Measurements from ENCODE around the gene C19orf38. TPM values are rescaled to one million over a fixed set of nuclear protein-coding genes. Genes with fewer than 3 reads are reported as not detected.
A peak's percentile ranks its signal among the peaks of the same experiment; 100 is the strongest.

Gene C19orf38, protein sequence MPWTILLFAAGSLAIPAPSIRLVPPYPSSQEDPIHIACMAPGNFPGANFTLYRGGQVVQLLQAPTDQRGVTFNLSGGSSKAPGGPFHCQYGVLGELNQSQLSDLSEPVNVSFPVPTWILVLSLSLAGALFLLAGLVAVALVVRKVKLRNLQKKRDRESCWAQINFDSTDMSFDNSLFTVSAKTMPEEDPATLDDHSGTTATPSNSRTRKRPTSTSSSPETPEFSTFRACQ
- polyA plus RNA-seq: 6.5 TPM

DNA sequence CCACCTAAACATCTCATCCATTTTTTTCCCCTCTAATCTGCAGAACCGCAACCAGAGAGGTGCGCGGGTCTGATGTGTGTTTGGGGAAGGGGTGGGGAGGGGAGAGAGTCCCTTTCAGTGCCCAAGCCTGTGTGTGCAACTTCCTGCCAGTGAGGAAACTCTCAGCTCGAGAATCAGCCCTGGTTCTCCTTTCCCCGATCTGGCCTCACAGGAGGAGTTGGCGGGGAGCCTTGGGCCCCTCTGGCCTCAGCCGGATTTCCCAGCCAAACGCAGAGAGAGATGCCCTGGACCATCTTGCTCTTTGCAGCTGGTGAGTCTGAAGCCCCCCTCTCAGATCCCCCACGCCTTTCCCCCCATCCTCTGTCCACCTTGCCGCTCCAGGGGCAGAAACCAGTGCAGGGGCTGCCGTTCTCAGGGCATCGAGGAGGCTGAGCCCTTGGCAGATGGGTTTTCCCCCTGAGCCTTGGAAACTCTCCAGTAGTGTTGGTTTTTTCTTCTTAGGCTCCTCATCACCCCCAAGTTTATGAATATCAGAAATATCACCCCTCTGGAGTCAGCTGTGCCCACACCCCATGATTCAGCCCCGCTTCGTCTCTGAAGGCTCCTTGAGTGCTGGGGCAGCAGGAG lies at the start of gene C19orf38:
Gene C19orf38, plus strand, starts transcription at position 186 of the 627 bp plus-strand sequence. Its CDS starts 94 bp downstream, at position 280.
- peaks cover 0 to 4% (median 2%) of the 10 kb centered on the region in 3 donors for H3K4me1 Mint-ChIP-seq
- H3K27me3 Mint-ChIP-seq: peaks cover 17% of the 10 kb centered on the region
- peak within 1 kb of the TSS in 1 of 3 donors; percentile 73 for H3K27ac Mint-ChIP-seq
- H3K9me3 Mint-ChIP-seq: peaks cover 0 to 6% (median 4%) of the 10 kb centered on the region in 3 donors
- H3K4me3 Mint-ChIP-seq: peak within 1 kb of the TSS in 2 of 4 donors; percentile 20 to 33
- H3K36me3 Mint-ChIP-seq: peaks cover 3% of the 10 kb centered on the region

DNA sequence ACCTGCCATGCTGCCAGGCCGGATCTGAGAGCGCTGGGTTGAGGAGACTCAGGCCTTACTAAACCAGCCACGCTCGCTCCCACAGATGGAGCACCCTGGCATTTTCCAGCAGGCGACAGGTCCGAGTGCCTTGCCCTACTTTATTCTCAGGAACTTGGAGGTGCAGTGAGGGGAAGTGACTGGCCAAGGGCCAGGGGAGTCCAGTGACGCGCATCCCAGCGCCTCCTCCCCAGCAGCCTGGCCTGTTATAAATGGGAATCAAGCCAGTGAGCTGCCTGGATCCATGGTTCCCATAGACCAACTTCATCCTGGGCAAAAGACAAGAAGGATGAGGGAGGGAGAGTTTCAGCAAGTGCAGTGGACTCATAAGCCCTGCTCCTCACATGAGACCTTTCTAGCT lies 47.7 kb upstream of the C19orf38 start:
- Mint-ChIP-seq H3K27me3 (no peaks in the 10 kb centered on the region), H3K4me1 (peaks cover 10 to 15% (median 10%) of the 10 kb centered on the region in 3 donors), H3K4me3 (no peak overlapping the region), H3K36me3 (peaks cover 7% of the 10 kb centered on the region), H3K27ac (no peak overlapping the region), H3K9me3 (no peaks in the 10 kb centered on the region)

DNA sequence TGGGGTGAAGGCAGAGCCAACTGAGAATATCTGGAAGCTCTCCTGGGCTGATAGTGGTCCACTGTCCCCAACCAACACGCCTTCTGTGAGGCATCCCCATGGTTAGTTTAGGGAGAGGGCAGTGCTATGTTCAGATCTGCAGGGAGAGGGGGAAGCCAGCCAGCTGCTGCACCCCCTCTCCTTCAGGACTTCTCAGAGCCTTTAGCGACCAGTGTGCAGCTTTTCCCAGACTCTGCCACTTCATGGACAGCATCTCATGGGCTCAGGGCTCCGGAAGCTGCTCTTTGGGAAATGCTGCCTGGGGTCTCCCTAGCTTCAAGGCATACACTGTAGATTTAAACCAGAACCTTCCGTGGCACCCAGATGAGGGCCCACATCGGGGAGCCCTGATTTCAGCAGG lies 45.7 kb upstream of the C19orf38 start:
- H3K27me3 Mint-ChIP-seq: no peaks in the 10 kb centered on the region
- H3K9me3 Mint-ChIP-seq: no peaks in the 10 kb centered on the region
- H3K36me3 Mint-ChIP-seq: peaks cover 6% of the 10 kb centered on the region
- H3K27ac Mint-ChIP-seq: no peak overlapping the region
- H3K4me1 Mint-ChIP-seq: peaks cover 5 to 9% (median 7%) of the 10 kb centered on the region in 3 donors
- H3K4me3 Mint-ChIP-seq: no peak overlapping the region

DNA sequence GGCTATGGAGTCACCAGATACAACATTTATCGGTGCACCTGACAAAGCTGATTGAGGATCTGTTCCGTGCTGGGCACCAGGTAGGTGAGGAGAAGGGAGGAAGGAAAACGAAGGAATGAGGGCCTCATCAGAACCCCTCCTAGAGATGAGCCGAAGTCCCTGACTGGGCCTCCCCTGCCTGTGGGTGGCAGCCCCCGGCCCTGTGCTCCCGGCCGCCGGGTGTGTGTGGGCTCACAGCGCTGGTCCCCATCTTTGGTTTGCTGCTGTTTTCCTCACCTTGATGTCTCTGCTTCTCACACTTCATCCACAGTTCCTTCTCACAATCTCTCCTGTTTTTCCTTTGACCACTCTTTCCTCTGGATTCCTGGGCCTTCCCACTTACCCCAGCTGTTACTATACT lies 45.0 kb upstream of the C19orf38 start:
- Mint-ChIP-seq H3K36me3 (peaks cover 7% of the 10 kb centered on the region), H3K9me3 (no peaks in the 10 kb centered on the region), H3K27me3 (no peaks in the 10 kb centered on the region), H3K27ac (peak overlapping the region in 1 of 3 donors; percentile 73), H3K4me3 (no peak overlapping the region), H3K4me1 (peaks cover 0 to 2% (median 0%) of the 10 kb centered on the region in 3 donors)

DNA sequence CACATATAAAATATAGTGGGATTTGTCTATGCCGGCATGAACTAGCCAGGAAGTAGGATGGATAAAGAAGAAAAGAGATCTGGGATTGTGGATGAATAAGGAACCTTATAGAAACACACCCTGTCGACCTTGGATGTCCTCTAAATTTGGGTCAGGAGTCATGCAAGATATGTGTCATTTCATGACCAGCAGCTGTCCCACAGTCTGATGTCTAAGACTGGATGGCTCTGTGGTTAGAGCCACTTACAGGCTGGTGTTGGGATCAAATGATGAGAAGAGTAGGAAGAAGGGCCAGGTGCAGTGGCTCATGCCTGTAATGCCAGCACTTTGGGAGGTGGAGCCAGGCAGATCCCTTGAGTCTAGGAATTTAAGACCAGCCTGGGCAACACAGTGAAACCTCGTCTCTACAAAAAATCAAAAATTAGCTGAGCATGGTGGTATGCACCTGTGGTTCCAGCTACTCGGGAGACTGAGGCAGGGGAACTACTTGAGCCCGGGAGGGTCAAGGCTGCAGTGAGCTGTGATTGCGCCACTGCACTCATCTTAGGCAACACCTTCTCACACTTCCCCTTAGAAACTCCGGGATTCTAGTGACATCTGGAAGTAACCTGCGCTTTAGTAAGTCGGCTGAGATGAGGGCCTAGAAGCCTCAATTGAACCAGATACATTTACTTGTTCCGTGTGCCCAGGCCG lies 43.0 kb upstream of the C19orf38 start:
- H3K4me3 Mint-ChIP-seq: no peak overlapping the region
- no peaks in the 10 kb centered on the region for H3K27me3 Mint-ChIP-seq
- H3K36me3 Mint-ChIP-seq: peaks cover 12% of the 10 kb centered on the region
- peaks cover 0 to 7% (median 6%) of the 10 kb centered on the region in 3 donors for H3K4me1 Mint-ChIP-seq
- H3K27ac Mint-ChIP-seq: peak overlapping the region in 2 of 3 donors; percentile 59 to 76
- H3K9me3 Mint-ChIP-seq: no peaks in the 10 kb centered on the region

DNA sequence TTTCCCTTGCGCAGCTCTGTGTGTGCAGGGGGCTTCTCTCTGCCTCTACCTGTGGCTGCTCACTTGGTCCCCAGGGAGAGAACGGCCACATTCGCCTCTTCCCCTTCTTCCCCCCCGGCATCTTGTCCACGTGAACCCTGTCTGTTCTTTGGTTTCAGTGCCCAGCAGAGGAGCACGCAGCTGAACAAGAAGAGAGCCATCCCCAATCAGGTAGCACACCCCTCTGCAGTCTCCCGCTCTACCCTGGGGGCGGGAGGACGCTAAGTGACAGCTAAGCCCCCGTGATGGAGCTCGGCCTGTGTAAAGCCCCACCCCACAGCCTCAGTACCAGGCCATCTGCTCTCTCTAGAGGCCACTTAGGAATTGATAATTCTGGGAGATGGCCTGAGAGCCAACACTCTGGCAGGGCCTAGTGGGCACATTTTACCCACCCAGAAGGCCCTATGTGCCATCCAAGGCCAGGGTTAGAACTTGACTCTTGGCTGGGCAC lies 42.4 kb upstream of the C19orf38 start:
- H3K4me1 Mint-ChIP-seq: peaks cover 0 to 7% (median 6%) of the 10 kb centered on the region in 3 donors

DNA sequence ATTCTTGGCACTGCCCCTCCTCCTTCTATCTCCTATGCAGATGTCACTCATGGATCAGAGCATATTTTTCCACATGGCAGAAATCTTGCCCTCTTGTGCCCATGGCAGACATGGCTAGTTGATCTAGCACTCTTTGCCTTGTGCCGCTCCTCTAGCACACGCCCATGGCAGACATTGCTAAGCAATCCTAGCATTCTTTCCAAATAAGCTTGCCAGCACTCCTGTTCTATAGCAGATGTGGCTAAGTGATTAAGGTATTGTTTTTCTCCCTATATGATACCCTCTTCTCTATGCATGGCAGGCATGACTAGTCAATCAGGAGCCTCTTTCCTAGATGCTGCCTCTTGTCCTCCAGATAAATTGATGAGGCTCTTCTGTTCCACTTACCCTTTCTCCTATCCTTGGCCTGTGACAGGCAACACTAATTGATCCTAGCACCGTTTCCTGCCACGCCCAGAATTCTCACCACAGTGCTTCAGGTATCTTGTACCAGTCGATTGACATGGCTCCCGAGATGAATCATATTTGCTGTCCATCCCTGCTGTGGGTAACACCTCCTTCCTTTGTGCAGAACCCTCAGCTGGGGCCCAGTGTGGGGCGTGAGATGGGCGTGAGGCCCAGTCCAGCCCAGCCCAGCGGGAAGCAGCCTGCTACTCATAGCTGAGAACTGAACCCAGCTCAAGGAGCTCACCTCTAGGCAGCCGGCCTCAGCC lies 39.1 kb upstream of the C19orf38 start:
- no peaks in the 10 kb centered on the region for H3K9me3 Mint-ChIP-seq
- H3K4me1 Mint-ChIP-seq: peaks cover 3 to 7% (median 6%) of the 10 kb centered on the region in 3 donors
- H3K4me3 Mint-ChIP-seq: peak overlapping the region in 1 of 4 donors; percentile 42
- H3K27ac Mint-ChIP-seq: peak overlapping the region; percentile 28 to 83 (median 72)
- peaks cover 12% of the 10 kb centered on the region for H3K36me3 Mint-ChIP-seq
- no peaks in the 10 kb centered on the region for H3K27me3 Mint-ChIP-seq

More for the DNA sequence above, 42.4 kb upstream of the C19orf38 start:
- H3K27ac Mint-ChIP-seq: peak overlapping the region in 1 of 3 donors; percentile 29
- H3K27me3 Mint-ChIP-seq: no peaks in the 10 kb centered on the region
- peaks cover 12% of the 10 kb centered on the region for H3K36me3 Mint-ChIP-seq
- no peaks in the 10 kb centered on the region for H3K9me3 Mint-ChIP-seq
- no peak overlapping the region for H3K4me3 Mint-ChIP-seq

DNA sequence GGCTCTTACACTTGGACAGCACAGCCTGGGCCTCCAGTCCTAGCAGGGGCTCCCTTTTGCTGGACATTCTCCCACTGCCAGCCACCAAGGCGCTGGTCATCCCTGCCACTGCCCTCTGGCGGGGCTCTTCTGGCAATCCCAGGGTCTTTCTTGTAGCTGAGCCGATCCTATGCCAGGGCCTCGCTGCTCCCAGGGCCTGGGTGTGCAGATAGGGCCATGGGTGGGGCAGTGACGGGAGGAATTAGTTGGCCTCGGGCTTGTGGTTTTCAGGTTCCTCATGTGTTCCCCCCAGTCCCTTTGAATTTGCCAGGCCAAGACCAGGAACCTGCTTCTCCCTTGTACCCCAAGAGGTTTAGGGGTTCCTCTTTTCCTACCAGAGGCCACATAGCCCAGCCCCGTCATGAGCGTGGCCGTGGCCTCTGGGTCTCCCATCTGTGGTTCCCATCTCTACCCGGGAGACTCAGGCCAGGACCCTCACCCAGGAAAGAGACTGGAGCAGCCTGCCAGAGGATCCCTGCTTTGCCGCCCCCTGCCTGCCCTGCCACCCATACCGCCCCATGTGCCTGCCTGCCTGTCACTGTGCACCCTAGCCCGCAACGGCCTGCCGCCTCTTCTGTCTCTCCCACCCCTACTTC lies 38.4 kb upstream of the C19orf38 start:
- Mint-ChIP-seq H3K4me1 (peaks cover 3 to 8% (median 7%) of the 10 kb centered on the region in 3 donors), H3K27ac (peak overlapping the region in 1 of 3 donors; percentile 83), H3K27me3 (no peaks in the 10 kb centered on the region), H3K9me3 (no peaks in the 10 kb centered on the region), H3K4me3 (no peak overlapping the region), H3K36me3 (peaks cover 10% of the 10 kb centered on the region)

DNA sequence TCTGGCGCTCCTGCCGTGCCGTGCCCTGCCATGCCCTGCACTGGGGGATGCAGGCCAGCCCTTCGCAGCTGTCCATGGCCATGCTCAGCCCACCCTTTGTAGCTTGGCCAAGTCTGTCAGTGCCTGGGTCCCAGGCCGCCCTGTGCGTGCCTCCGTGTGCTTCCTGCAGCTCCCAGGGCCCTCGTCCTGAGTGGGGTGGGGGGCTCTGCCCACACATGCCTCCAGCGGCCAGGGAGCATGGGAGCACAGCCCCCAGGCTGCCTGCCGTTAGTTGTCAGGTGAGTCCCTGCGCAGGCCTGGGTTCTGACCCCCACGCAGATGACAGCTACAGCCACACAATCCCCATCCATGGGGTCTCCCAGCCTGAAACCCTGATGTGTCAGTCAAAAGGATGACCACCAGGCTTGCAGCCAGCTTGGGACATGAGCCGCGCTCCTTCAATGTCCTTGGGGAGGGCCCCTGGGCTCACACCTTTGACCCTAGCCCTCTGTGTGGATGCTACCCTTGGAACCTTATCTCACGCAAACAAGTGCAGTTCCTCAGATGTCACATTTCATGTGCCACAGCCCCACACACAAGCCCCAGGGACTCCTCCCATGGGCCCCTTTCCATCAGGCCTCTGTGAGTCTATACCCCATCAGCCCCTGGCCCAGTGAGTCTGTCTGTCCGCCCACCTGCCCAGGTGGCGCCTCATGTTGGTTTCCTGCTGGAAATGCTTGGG lies 36.7 kb upstream of the C19orf38 start:
- peaks cover 6% of the 10 kb centered on the region for H3K36me3 Mint-ChIP-seq
- no peaks in the 10 kb centered on the region for H3K27me3 Mint-ChIP-seq
- H3K4me1 Mint-ChIP-seq: peaks cover 3 to 8% (median 7%) of the 10 kb centered on the region in 3 donors
- H3K27ac Mint-ChIP-seq: no peak overlapping the region
- no peak overlapping the region for H3K4me3 Mint-ChIP-seq
- H3K9me3 Mint-ChIP-seq: no peaks in the 10 kb centered on the region

DNA sequence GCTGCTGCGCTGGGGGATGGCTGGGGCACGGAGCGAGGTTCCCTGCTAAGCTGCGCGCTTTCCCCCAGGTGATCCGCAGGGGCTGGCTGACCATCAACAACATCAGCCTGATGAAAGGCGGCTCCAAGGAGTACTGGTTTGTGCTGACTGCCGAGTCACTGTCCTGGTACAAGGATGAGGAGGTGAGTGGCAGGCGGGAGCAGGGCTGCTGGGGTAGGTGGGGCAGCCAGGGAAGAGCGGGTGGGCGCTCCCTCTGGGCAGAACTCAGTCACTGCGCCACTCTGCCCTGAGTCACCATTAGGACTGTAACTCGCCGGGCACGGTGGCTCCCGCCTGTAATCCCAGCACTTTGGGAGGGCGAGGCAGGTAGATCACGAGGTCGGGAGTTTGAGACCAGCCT lies 36.0 kb upstream of the C19orf38 start:
- H3K27me3 Mint-ChIP-seq: no peaks in the 10 kb centered on the region
- H3K36me3 Mint-ChIP-seq: peaks cover 6% of the 10 kb centered on the region
- no peak overlapping the region for H3K4me3 Mint-ChIP-seq
- peak overlapping the region in 1 of 3 donors; percentile 69 for H3K27ac Mint-ChIP-seq
- no peaks in the 10 kb centered on the region for H3K9me3 Mint-ChIP-seq
- peaks cover 3 to 8% (median 7%) of the 10 kb centered on the region in 3 donors for H3K4me1 Mint-ChIP-seq

DNA sequence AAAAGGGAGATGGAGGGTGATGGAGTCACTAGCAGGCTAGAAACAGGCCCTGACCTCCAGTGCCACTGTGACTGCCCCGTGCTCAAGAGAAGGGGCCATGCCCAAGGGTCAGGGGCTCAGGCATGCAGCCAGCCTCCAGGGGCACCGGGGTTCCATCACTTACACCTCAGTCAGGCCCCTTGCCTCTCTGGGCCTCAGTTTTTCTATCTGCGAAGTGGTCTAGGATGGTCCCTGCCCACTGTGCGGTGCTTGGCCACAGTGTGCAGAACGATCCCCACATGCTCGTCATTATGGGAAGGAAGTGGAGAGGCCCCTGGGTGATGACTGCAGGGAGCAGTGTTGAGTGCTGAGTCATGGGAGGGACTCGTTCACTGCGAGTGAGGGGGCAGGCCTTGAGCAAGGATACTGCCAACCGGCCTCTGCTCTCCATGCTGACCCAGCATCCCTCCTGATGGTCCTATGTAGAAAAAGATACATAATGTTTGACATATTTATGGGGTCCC lies 35.3 kb upstream of the C19orf38 start:
- Mint-ChIP-seq H3K27ac (peak overlapping the region in 2 of 3 donors; percentile 46 to 75), H3K27me3 (no peaks in the 10 kb centered on the region), H3K4me1 (peaks cover 3 to 8% (median 7%) of the 10 kb centered on the region in 3 donors), H3K36me3 (peaks cover 6% of the 10 kb centered on the region), H3K9me3 (no peaks in the 10 kb centered on the region), H3K4me3 (no peak overlapping the region)

DNA sequence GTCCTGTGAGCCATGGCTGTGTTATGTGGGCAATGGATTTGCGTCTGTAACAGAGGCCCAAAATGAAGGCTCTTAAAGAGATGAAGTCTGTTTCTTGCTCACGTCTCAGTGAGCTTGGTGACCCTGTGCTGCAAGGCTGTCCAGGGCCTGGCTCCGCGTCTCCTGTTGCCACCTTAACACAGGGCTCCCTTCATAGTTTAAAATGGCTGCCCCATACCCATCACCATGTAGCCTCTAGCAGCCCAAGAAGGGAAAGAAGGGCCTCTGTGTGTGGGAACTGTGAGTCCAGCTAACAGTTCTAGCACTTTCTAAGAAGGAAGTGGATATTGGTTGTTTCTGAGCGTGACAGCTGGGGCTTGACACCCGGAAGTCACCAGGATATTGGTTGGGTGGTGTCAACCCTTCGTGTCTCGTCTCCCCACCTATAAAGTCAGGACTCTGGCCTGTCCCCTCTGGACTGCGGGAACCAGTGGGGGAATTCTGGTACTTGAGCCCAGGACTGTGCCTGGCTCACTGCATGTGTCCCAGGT lies 33.1 kb upstream of the C19orf38 start:
- H3K36me3 Mint-ChIP-seq: peaks cover under 1% of the 10 kb centered on the region
- peaks cover 0 to 5% (median 2%) of the 10 kb centered on the region in 3 donors for H3K4me1 Mint-ChIP-seq
- no peaks in the 10 kb centered on the region for H3K9me3 Mint-ChIP-seq
- H3K27ac Mint-ChIP-seq: peak overlapping the region in 1 of 3 donors; percentile 24
- H3K27me3 Mint-ChIP-seq: no peaks in the 10 kb centered on the region
- H3K4me3 Mint-ChIP-seq: no peak overlapping the region

DNA sequence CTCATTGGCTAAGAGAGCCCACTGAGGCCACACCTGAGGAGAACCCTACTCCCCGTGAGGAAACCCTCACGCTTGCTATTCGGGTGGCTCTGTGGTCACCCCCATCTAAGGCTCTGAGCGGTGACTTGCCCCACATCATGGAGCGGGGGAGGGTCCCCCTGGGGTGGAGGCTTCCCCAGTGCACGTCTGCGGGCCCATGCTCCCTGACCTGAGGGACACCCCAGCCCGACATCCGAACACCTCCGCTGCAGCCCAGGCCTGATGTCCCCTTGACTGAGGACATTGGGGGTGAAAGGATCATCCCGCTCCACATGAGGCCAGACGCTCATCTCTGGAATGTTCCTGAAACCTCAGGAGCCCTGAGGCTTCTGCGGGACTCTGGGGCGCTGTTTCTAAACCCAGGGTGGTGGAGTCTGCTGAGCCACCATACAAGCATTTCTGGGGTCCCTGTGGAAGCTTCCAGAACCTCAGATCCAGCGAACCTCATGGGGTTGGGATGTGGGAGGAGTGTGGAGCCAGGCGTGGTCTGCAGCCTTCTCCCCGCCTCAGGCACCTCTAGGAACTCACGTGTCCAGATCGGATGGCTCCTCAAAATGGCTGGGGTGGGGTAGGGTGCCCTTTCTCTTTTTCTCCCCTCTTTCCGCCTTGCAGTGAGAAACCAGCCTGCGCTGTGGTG lies 32.1 kb upstream of the C19orf38 start:
- H3K27me3 Mint-ChIP-seq: no peaks in the 10 kb centered on the region
- no peaks in the 10 kb centered on the region for H3K9me3 Mint-ChIP-seq
- no peak overlapping the region for H3K4me3 Mint-ChIP-seq
- H3K27ac Mint-ChIP-seq: peak overlapping the region in 1 of 3 donors; percentile 35
- peaks cover 7% of the 10 kb centered on the region for H3K36me3 Mint-ChIP-seq
- H3K4me1 Mint-ChIP-seq: peaks cover 0 to 5% (median 2%) of the 10 kb centered on the region in 3 donors
